Measurements from ENCODE around the gene GDE1.

Gene GDE1

DNA sequence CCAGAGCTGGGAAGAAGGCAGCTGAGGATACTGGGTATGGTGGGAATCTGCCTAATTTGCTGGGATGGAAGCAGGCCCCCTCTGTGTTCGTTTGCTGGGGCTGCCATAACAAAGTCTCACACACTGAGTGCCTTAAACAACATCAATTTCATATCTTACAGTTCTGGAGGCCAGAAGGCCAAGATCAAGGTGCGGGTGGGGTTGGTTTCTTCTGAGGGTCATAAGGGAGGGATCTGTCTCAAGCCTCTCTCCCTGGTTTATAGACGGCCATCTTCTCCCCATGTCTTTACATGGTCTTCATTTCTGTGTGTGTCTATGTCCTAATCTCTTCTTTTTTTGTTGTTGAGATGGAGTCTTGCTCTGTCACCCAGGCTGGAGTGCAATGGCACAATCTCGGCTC, 35.8 kb downstream of the GDE1 start:
- DNase-seq, result no peak

DNA sequence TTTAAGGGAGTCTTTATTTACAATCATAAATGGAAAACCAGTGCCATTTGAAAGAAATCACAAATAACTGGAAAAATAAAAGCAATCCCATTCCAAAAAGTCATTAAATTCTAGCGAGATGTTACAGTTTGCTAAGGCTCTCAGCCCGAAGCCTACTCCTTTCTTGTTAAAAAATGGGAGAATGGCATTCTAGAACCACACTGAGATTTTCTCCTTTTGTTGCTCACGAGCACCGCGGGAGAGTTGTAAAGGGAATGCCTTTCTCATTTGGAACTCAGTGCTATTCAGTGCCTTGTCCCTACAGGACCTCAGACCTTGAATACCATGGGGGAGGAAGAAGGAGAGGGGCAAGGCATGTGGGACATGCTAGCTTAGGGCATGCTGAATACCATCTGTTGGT, 36.3 kb downstream of the GDE1 start:
- no peak for DNase-seq

DNA sequence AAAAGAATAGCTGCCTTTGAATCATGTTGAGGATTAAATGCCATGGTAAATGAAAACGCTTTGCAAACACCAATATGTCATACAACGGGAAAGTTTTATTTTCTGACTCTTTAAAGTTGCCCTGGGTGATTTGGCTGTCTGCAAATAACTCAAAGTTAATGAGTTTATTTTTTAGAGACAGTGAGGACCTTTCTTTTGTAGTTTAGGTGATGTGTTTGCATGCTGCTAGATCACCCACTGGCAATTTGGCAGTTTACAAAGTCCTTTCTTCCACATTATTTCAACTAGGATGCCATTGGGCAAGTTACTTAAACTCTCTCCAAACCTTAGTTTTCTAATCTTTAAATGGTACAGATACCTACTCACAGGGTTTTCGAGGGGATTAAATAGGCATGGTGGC, 37.8 kb downstream of the GDE1 start:
- no peak for DNase-seq

DNA sequence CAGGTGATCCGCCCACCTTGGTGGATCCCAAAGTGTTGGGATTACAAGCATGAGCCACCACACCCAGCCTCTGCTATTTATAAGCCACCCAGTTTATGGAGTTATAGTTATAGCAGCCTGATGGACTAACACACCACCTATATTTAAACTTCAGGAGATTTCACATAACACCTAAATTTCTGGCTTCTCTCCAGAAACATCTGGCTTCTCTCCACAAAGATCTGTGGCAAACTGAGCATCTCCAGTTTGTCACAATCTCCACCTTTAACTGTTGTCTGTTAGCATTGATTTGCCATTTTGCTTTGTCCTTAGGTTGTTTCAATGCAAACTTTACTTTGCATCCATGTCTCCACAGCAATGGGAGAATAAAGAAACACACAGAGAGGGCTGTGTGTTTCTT, 39.6 kb downstream of the GDE1 start:
- DNase-seq, result no peak

DNA sequence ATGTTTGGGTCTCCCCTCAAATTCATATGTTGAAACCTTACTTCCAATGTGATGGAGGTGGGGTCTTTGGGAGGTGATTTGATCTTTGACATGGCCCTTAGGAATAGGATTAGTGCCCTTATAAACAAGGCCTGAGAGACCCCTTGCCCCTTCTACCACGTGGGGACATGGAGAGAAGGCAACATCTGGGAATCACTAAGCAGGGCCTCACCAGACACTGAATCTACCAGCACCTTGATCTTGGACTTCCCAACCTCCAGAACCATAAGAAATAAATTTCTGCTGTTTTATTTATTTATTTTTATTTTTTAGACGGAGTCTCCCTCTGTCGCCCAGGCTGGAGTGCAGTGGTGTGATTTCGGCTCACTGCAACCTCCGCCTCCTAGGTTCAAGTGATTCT, 40.1 kb downstream of the GDE1 start:
- no peak for DNase-seq

DNA sequence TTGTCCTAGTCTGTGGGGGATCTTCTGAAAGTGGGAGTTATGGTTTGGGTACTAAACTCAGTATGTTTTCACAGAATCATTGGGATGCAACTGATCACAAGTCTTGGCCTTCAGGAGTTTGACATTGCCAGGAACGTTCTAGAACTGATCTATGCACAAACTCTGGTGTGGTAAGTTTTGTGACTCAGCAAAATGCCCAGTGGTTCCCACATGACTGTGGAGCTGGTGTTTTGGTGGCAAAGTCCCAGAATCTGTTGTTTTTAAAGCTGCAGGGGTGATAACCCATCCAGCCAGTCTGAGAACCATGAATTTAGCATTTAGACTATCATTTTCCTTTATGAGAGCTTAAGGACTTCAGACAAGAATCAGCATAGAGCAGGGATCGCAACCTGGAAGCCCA, 40.6 kb downstream of the GDE1 start:
- DNase-seq, result no peak

DNA sequence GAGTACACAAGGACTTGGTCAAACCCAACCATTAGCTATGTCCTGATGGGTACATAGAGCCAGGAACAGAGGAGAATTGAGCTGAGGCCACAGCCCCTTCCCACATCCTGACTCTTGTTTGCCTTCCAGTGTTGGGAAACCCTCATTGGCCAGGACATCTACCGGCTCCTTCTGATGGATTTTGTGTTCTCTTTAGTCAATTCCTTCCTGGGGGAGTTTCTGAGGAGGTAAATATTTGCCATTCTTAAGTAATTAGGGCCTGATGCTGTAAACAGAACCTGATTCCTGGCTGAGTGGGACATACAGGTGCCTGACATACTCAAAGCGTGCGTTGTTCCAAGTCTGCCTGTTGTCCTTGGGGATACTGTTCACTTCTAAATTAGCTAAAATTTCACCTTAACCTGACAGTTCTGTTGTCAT, 42.6 kb downstream of the GDE1 start:
- DNase-seq, result no peak

DNA sequence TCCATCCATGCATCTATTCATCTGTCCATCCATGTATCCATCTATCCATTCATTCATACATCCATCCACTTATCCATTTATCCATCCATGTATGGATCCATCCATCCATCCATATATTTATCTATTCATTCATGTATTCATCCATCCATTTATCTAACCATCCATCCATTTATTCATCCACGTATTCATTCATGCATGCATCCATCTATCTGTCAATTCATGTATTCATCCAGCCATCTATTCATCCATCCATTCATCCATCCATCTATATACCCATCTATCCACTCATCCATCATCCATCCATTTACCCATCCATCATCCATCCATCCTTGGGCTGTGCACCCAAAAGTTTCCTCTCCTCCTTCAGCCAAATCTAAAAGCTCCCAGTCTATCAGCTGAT, 43.4 kb downstream of the GDE1 start:
- DNase-seq, result no peak

DNA sequence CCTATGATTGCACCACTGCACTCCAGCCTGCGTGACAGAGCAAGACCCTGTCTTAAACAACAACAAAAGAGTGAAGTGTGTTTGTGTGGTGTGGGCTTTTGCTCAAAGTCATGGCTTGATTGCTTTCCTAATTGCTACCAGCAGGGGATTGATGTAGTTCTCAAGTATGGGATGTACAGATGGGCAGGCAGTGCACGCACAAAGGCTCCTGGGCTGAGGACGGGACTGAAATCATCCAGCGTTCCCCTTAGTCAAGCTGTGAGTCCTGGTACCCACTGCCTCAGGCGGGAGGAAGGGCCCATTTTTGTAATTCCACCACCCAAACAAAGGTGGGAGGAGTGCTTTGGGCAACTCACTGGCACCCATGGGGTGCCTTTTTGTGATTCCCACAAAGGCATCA, 47.3 kb downstream of the GDE1 start:
- DNase-seq, result no peak

DNA sequence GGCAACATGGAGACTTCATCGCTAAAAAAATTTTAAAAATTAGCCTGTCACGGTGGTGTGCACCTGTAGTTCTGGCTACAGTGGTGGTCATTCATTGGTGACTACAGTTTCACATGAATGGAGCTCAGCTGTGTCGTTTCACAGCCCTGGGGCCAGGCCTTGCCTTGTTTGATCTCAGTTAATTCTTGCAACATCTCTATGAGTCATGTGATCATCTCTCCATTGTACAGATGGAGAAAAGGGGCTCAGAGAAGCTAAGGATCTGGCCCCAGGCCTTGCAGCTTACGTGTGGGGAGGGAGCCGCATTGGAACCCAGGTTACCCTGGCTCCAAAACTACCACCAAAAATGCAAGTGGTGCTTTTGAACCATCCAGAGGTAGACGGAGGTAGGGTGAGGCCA, 49.4 kb downstream of the GDE1 start:
- no peak for DNase-seq

DNA sequence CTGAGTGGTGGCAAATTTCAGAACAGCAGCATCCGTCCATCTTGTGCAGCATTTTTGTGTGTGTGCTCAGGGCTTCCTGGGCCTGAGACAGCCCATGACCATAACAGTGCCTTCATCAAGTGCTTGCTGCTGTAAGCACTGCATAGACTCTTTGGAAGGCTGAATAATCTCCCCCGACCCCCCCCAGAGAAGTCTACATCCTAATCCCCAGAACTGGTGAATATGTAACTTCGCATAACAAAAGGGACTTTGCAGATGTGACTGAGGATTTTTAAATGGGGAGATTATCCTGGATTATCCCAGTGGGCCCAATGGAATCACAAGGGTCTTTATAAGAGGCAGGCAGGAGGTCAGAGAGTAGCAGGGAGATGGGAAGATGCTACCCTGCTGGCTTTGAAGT, 53.6 kb downstream of the GDE1 start:
- no peak for DNase-seq

DNA sequence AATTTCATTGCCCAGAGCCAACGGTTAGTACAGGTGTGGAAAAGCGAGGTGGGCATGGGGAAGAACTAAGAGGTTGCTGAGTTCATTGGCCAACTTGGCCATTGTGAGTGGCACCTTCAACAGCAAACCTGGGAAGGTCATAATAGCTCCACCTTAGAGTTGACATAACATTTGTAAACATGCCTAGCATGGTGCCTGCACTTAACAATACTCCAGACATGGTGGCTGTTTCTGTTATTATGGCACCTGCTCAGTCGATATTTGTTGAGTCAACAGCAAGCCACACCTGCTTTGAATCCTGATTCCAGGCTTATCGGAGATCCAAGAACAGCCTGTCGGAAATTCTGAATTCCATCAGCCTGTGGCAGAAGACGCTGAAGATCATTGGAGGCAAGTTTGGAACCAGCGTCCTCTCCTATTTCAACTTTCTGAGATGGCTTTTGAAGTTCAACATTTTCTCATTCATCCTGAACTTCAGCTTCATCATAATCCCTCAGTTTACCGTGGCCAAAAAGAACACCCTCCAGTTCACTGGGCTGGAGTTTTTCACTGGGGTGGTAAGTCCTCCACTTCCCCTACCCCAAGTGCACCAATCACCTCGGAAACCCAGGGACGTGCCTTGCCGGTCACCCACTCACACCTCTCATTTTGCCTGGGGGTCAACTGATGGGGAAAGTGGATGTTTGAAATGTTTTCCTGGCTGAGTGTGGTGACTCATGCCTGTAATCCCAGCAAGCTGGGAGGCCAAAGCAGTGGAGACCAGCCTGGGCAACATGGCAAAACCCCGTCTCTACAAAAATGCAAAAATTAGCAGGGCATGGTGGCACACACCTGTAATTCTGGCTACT, 58.2 kb downstream of the GDE1 start:
- no peak for DNase-seq

DNA sequence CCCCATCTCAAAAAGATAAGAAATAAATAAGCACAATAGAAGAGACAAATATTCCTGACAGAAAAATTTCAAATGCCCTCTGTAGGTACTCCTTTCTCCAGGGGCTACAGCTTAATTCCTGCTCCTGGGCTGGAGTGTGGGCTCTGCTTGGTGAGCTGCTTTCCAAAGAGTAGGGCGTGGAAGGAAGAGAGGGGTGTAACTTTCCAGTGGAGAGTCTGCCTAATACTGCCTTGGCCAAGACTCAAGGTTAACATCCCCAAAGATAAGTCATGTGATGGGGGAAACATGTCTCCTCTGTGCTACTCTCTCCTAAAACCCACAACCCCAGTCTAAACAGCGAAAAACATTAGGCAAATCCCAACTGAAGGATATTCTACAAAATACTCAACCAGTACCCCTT, 61.5 kb downstream of the GDE1 start:
- DNase-seq, result no peak

DNA sequence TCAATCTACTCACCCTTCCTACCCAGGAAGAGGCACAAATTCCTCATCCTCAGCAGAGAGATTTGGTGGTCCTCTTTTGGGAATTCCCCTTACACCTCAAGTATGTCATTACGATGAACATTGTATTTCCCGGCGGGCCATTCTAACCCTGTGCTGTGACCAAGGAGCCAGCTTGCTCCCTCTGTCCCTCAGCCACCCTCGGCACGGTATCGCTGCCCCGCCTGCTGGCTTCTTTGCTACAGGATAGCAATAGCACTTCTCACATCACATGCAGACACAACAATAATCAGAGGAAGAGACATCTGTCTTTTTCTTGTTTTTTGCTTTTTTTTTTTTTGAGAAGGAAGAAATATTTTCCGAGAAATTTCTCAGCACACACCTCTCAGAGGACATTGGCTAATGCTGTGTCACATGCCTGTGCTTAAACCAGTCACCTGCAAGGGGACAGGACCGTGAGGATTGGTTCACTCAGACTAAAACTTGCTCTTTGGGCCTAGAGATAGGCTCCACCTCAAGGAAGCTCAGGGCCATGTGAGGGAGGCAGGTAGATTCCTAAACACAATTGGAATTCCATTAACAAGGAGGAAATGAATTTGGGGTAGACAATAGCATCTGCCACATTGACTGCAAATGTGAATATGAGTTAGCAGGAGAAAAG, 63.0 kb downstream of the GDE1 start:
- no peak for DNase-seq

All from fibroblast of skin of back (primary cell).